IMR-90 (cell line): ENCODE measurements around the gene SERPINH1. TPM values are rescaled to one million over a fixed set of nuclear protein-coding genes. Genes with fewer than 3 reads are reported as not detected.

ENCODE experiments used
- ATAC-seq: fragments of 200-7000 bp; cut with Tn5 transposase; 2 replicates; pipeline ENCODE4 v1.9.1; 2020; ENCODE audit warnings: low read depth, mild to moderate bottlenecking, moderate library complexity
- BruUV-seq: library from RNA; stranded (reverse); fragments of 400-500 nt; replicated peaks from 2 replicates; lab custom pipeline; 2021; lab: Mats Ljungman, UMichigan
- CTCF ChIA-PET: fragments of 300-600 bp; formaldehyde crosslinking; extraction: SDS; loops from one replicate; lab custom pipeline; 2021; ENCODE audit warnings: antibody characterized with exemption; lab: Yijun Ruan, JAX
- POLR2A ChIA-PET: fragments of 300-600 bp; sonication (Branson Sonifier 250); formaldehyde crosslinking; loops from one replicate; lab custom pipeline; 2022; ENCODE audit warnings: antibody characterized with exemption; ENCODE audit not compliant: unreplicated experiment; lab: Charles Lee
- DNase-seq: peaks from one replicate; pipeline ENCODE4 v3.0.0; 2013
- H2AFZ ChIP-seq: replicated peaks from 2 replicates; pipeline ENCODE3; 2013; ENCODE audit warnings: low read length, mild to moderate bottlenecking; ENCODE audit not compliant: poor library complexity
- H2AK5ac ChIP-seq: 2 replicates; pipeline ENCODE4 v1.6.1; 2013; ENCODE audit warnings: low read depth, low read length, inconsistent platforms
- H2AK9ac ChIP-seq: replicated peaks from 2 replicates; pipeline ENCODE3; 2013; ENCODE audit warnings: mild to moderate bottlenecking, low read depth, low read length, moderate library complexity; ENCODE audit not compliant: poor library complexity
- H2BK120ac ChIP-seq: 2 replicates; pipeline ENCODE4 v1.6.1; 2013; ENCODE audit warnings: low read depth, low read length, inconsistent platforms
- H2BK15ac ChIP-seq: 3 replicates; pipeline ENCODE4 v1.6.1; 2013; ENCODE audit warnings: low read depth, low read length, inconsistent platforms
- H2BK20ac ChIP-seq: 2 replicates; pipeline ENCODE4 v1.6.1; 2013; ENCODE audit warnings: low read depth, mild to moderate bottlenecking, inconsistent platforms, low read length, moderate library complexity
- H2BK5ac ChIP-seq: 2 replicates; pipeline ENCODE4 v1.6.1; 2013; ENCODE audit warnings: mild to moderate bottlenecking, low read depth, low read length, inconsistent platforms; ENCODE audit not compliant: poor library complexity, severe bottlenecking
- H3K14ac ChIP-seq: replicated peaks from 2 replicates; pipeline ENCODE4 v1.6.1; 2013; ENCODE audit warnings: low read depth, low read length, inconsistent platforms
- H3K18ac ChIP-seq: 2 replicates; pipeline ENCODE4 v1.6.1; 2013; ENCODE audit warnings: low read depth, low read length, control low read depth
- H3K23ac ChIP-seq: 2 replicates; pipeline ENCODE4 v1.6.1; 2013; ENCODE audit warnings: low read depth, low read length, inconsistent platforms
- H3K27ac ChIP-seq: 2 replicates; pipeline ENCODE4 v1.5.1; 2013; ENCODE audit warnings: mild to moderate bottlenecking, control low read depth, low read length; ENCODE audit not compliant: insufficient read depth
- H3K27me3 ChIP-seq: 2 replicates; pipeline ENCODE4 v1.6.1; 2013; ENCODE audit warnings: low read length; ENCODE audit not compliant: control insufficient read depth, insufficient read depth
- H3K36me3 ChIP-seq: 2 replicates; pipeline ENCODE4 v1.6.1; 2013; ENCODE audit warnings: low read length, mixed read lengths; ENCODE audit not compliant: control insufficient read depth, insufficient read depth
- H3K4ac ChIP-seq: 2 replicates; pipeline ENCODE4 v1.6.1; 2013; ENCODE audit warnings: low read depth, low read length, inconsistent platforms
- H3K4me1 ChIP-seq: 2 replicates; pipeline ENCODE4 v1.6.1; 2013; ENCODE audit warnings: low read length, mixed read lengths; ENCODE audit not compliant: control insufficient read depth, insufficient read depth
- H3K4me2 ChIP-seq: 2 replicates; pipeline ENCODE4 v1.6.1; 2013; ENCODE audit warnings: low read depth, mild to moderate bottlenecking, control low read depth, low read length, moderate library complexity
- H3K4me3 ChIP-seq: 2 replicates; pipeline ENCODE4 v1.5.1; 2013; ENCODE audit warnings: low read depth, mild to moderate bottlenecking, control low read depth, low read length, moderate library complexity; ENCODE audit not compliant: insufficient read depth
- H3K56ac ChIP-seq: 2 replicates; pipeline ENCODE4 v1.6.1; 2013; ENCODE audit warnings: low read length, inconsistent platforms; ENCODE audit not compliant: insufficient read depth; ENCODE audit errors: extremely low read depth
- H3K79me1 ChIP-seq, 2 experiments: 2 replicates each; pipeline ENCODE4 v1.6.1; 2013; ENCODE audit warnings: low read length in 2 of 2, inconsistent platforms in 1 of 2, low read depth in 1 of 2
- H3K9ac ChIP-seq: 2 replicates; pipeline ENCODE4 v1.6.1; 2013; ENCODE audit warnings: low read depth, low read length, control low read depth
- H3K9me1 ChIP-seq: 2 replicates; pipeline ENCODE4 v1.6.1; 2013; ENCODE audit warnings: low read length, inconsistent platforms; ENCODE audit not compliant: insufficient read depth
- H3K9me3 ChIP-seq: 2 replicates; pipeline ENCODE4 v1.6.1; 2013; ENCODE audit warnings: low read length; ENCODE audit not compliant: control insufficient read depth, insufficient read depth
- H4K20me1 ChIP-seq: 2 replicates; pipeline ENCODE4 v1.6.1; 2013; ENCODE audit warnings: low read length, inconsistent platforms; ENCODE audit not compliant: insufficient read depth
- H4K5ac ChIP-seq: 2 replicates; pipeline ENCODE4 v1.6.1; 2013; ENCODE audit warnings: mild to moderate bottlenecking, low read depth, low read length, control low read depth
- H4K8ac ChIP-seq, 2 experiments: 2 replicates each; pipeline ENCODE4 v1.6.1; 2013; ENCODE audit warnings: low read depth in 2 of 2, low read length in 2 of 2, control low read depth in 1 of 2, inconsistent platforms in 1 of 2
- H4K91ac ChIP-seq: 2 replicates; pipeline ENCODE4 v1.6.1; 2013; ENCODE audit warnings: low read depth, low read length, inconsistent platforms; ENCODE audit not compliant: insufficient read depth
- BHLHE40 ChIP-seq: fragments of 150-350 bp; IDR thresholded peaks from 2 replicates; pipeline ENCODE4 v1.6.1; 2016; ENCODE audit warnings: mild to moderate bottlenecking, low read depth, low read length
- CEBPB ChIP-seq: IDR thresholded peaks from 2 replicates; pipeline ENCODE4 v1.6.1; 2012; ENCODE audit warnings: low read depth, low read length, improper control_type of control experiment
- CHD1 ChIP-seq: IDR thresholded peaks from 2 replicates; pipeline ENCODE4 v1.6.1; 2012; ENCODE audit warnings: low read depth, low read length, improper control_type of control experiment
- ELK1 ChIP-seq: fragments of 150-350 bp; IDR thresholded peaks from 2 replicates; pipeline ENCODE4 v1.6.1; 2016; ENCODE audit warnings: low read depth, mild to moderate bottlenecking, low read length, moderate library complexity, borderline replicate concordance
- FOS ChIP-seq: fragments of 150-350 bp; IDR thresholded peaks from 2 replicates; pipeline ENCODE4 v1.6.1; 2016; ENCODE audit warnings: low read depth, low read length
- MAFK ChIP-seq: IDR thresholded peaks from 2 replicates; pipeline ENCODE4 v1.6.1; 2012; ENCODE audit warnings: low read depth, low read length, improper control_type of control experiment
- MXI1 ChIP-seq: IDR thresholded peaks from 2 replicates; pipeline ENCODE4 v1.6.1; 2012; ENCODE audit warnings: low read depth, mild to moderate bottlenecking, low read length, moderate library complexity, borderline replicate concordance
- POLR2A ChIP-seq: IDR thresholded peaks from 2 replicates; pipeline ENCODE4 v1.6.1; 2012; ENCODE audit warnings: mild to moderate bottlenecking, low read depth, low read length
- RAD21 ChIP-seq: IDR thresholded peaks from 2 replicates; pipeline ENCODE4 v1.6.1; 2012; ENCODE audit warnings: low read length, improper control_type of control experiment
- RCOR1 ChIP-seq: IDR thresholded peaks from 2 replicates; pipeline ENCODE4 v1.6.1; 2012; ENCODE audit warnings: mild to moderate bottlenecking, low read length, improper control_type of control experiment; ENCODE audit not compliant: insufficient replicate concordance
- RFX5 ChIP-seq: IDR thresholded peaks from 2 replicates; pipeline ENCODE4 v1.8.0; 2012; ENCODE audit warnings: low read depth, mild to moderate bottlenecking, low read length, moderate library complexity
- SMC3 ChIP-seq: fragments of 150-350 bp; IDR thresholded peaks from 2 replicates; pipeline ENCODE4 v1.6.1; 2016; ENCODE audit warnings: low read depth, mild to moderate bottlenecking, antibody characterized with exemption, low read length, moderate library complexity
- USF2 ChIP-seq: fragments of 150-350 bp; IDR thresholded peaks from 2 replicates; pipeline ENCODE4 v1.6.1; 2017; ENCODE audit warnings: mild to moderate bottlenecking, antibody characterized with exemption, low read length, low read depth
- WGBS, 2 experiments: methylation state at CpG; one replicate each; pipeline versions ENCODE4 v1.1.5 to v1.1.7; 2013; ENCODE audit warnings: missing lambda C conversion rate in 2 of 2; ENCODE audit not compliant: insufficient read length in 1 of 2; ENCODE audit errors: extremely low coverage in 2 of 2; 5-methylcytosine and 5-hydroxymethylcytosine counted together
- dilution Hi-C: fragments of 300-500 bp; cut with HindIII; formaldehyde crosslinking; loops from one replicate; pipeline ENCODE4 v1.14.3; 2018; ENCODE audit warnings: low sequenced_read_pairs; ENCODE audit not compliant: unreplicated experiment
- in situ Hi-C: fragments of 300-500 bp; cut with MboI; formaldehyde crosslinking; loops from 3 replicates; pipeline ENCODE4 v1.14.3; 2019; ENCODE audit warnings: low sequenced_read_pairs, inconsistent platforms, mixed read lengths
- intact Hi-C: fragments of 100-400 bp; cut with micrococcal nuclease; formaldehyde crosslinking; loops from 2 replicates; pipeline ENCODE4 v1.10.0; 2022
- polyA plus RNA-seq, 3 experiments: library from polyadenylated mRNA; depleted of rRNA; stranded (reverse); fragments of >200 nt; gene quantifications; 2 replicates each; pipeline ENCODE4 v1.2.3, GENCODE V29; 2012; ENCODE audit warnings: low replicate concordance in 1 of 3
- total RNA-seq: library from RNA; depleted of rRNA; stranded (reverse); fragments of >200 nt; gene quantifications from 2 replicates; pipeline ENCODE4 v1.2.3, GENCODE V29; 2012

Gene SERPINH1
- total and polyA plus RNA-seq, 2 of the 4 experiments (the other 2 are of a cell fraction), result 841 to 1,857 TPM

DNA sequence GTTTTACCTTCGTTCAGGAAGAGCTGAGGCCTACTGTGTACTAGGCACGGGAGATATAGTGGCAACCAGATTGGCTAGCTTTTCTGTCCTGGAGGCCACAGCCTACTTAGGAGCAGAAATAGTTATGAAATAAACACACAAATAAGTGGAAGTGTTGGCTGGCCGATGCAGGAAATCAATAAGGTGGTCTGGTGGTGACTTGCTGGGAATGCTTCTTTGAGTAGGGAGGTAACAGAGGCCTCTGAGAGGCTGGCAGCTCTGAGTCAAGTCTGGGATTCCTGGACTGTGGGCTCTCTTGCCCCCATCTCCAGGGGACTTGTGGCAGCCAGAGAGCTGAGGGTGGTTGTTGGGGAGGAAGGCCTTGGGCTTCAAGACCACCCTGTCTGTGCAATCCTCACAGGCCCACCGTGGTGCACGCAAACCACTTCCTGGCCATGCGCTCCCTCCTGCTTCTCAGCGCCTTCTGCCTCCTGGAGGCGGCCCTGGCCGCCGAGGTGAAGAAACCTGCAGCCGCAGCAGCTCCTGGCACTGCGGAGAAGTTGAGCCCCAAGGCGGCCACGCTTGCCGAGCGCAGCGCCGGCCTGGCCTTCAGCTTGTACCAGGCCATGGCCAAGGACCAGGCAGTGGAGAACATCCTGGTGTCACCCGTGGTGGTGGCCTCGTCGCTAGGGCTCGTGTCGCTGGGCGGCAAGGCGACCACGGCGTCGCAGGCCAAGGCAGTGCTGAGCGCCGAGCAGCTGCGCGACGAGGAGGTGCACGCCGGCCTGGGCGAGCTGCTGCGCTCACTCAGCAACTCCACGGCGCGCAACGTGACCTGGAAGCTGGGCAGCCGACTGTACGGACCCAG, 4.1 kb downstream of the SERPINH1 start (continued):
- TF ChIP-seq RAD21 (no peak), MAFK (no peak)

- in situ Hi-C loops (no loop called here), dilution Hi-C loops (no loop called here), intact Hi-C loops (no loop called here)
- 98% methylated on average over 11 of the region's 34 CpGs; no CpG with 5 or more reads in 1 of the 2 experiments for WGBS, 2 experiments
- Histone ChIP-seq H3K18ac (no peak overlapping the region), H4K20me1 (peaks cover 96% of the 10 kb centered on the region), H3K14ac (no peak overlapping the region), H3K36me3 (peaks cover 69% of the 10 kb centered on the region), H3K23ac (no peak overlapping the region), H4K91ac (no peak overlapping the region), H2AK9ac (no peak overlapping the region), H3K79me1 (peaks cover 30 to 70% of the 10 kb centered on the region in 2 experiments), H2AK5ac (no peak overlapping the region), H3K4me3 (no peak overlapping the region), H2BK20ac (no peak overlapping the region), H3K4me1 (peaks cover 19% of the 10 kb centered on the region), H3K4me2 (no peak overlapping the region), H2BK15ac (no peak overlapping the region), H2BK5ac (no peak overlapping the region), H3K27ac (no peak overlapping the region), H3K4ac (no peak overlapping the region), H3K27me3 (no peaks in the 10 kb centered on the region), H3K9me3 (no peaks in the 10 kb centered on the region), H2BK120ac (no peak overlapping the region), H4K8ac (no peak overlapping the region), H2AFZ (no peak overlapping the region), H3K9ac (no peak overlapping the region), H3K9me1 (no peaks in the 10 kb centered on the region; the same call in 1 of the 2 replicates), H3K56ac (no peak overlapping the region), H4K5ac (no peak overlapping the region)
- DNase-seq, result no peak
- no TSS peak for BruUV-seq
- POLR2A ChIA-PET, result interaction anchor here (0.5 to 3.9 kb wide), 3 partner anchors 8 to 17 kb away, joined by 6 to 27 read pairs (median 7); no protein-coding TSS in a partner anchor
- CTCF ChIA-PET, result interaction anchor here (0.9 to 1.7 kb wide), 2 partner anchors 12 to 102 kb away, joined by 3 to 4 read pairs; partner anchors contain the start of gene MAP6
- ATAC-seq, result no peak
- TF ChIP-seq BHLHE40 (no peak), USF2 (no peak), CHD1 (no peak), SMC3 (no peak), RFX5 (no peak), CEBPB (no peak), MXI1 (no peak), POLR2A (no peak), MAFK (no peak), FOS (no peak), ELK1 (no peak), RCOR1 (no peak)
Observed at GRCh38 chr11:75566763-75567279, 4.8 kb downstream of the SERPINH1 start.
